ENCODE results near the gene EQTN. TPM values are rescaled to one million over a fixed set of nuclear protein-coding genes. Genes with fewer than 3 reads are reported as not detected.

The EQTN gene
- total RNA-seq, 4 donors from 2014 or later = 0.45 TPM; not detected in 3

- peaks cover 0 to 3% of the 10 kb centered on the region in 2 donors for H3K4me1 ChIP-seq
- intact Hi-C loops (cut with DNase I) = no loop called here
- H3K27ac ChIP-seq = no peak overlapping the region
- no peaks in the 10 kb centered on the region for H3K36me3 ChIP-seq
- no peak for DNase-seq
- 85 to 86% methylated on average over 3 of the region's 3 CpGs for WGBS, 2 donors
- no peaks in the 10 kb centered on the region for H3K9me3 ChIP-seq
- no peaks in the 10 kb centered on the region for H3K27me3 ChIP-seq
- TF ChIP-seq CTCF (IDR thresholded peaks at IDR 0.05) (no peak), POLR2A (IDR thresholded peaks at IDR 0.05) (no peak)
- H3K4me3 ChIP-seq (replicated peaks in 1 of 3) = no peak overlapping the region
These were observed 31.5 kb upstream of the EQTN start for GRCh38 chr9:27328483-27328882.

- no peak for TF ChIP-seq POLR2A (IDR thresholded peaks at IDR 0.05)
- no peak for TF ChIP-seq CTCF (IDR thresholded peaks at IDR 0.05)
- no peaks in the 10 kb centered on the region for H3K9me3 ChIP-seq
- no peaks in the 10 kb centered on the region for H3K27me3 ChIP-seq
- no peaks in the 10 kb centered on the region for H3K4me1 ChIP-seq
- H3K36me3 ChIP-seq = no peaks in the 10 kb centered on the region
- 92 to 95% methylated on average over 2 of the region's 2 CpGs for WGBS, 2 donors
- H3K4me3 ChIP-seq (replicated peaks in 1 of 3) = no peak overlapping the region
- DNase-seq = no peak
- intact Hi-C loops (cut with DNase I) = no loop called here
- no peak overlapping the region for H3K27ac ChIP-seq
These were observed 14.2 kb upstream of the EQTN start for GRCh38 chr9:27311184-27311583.

- TF ChIP-seq POLR2A (IDR thresholded peaks at IDR 0.05) = no peak
- no peak for TF ChIP-seq CTCF (IDR thresholded peaks at IDR 0.05)
- Histone ChIP-seq H3K9me3 (no peaks in the 10 kb centered on the region), H3K27ac (no peak overlapping the region), H3K4me3 (replicated peaks in 1 of 3) (no peak overlapping the region), H3K36me3 (no peaks in the 10 kb centered on the region), H3K4me1 (no peaks in the 10 kb centered on the region), H3K27me3 (no peaks in the 10 kb centered on the region)
- 59 to 76% methylated on average over 2 of the region's 2 CpGs for WGBS, 2 donors
- DNase-seq = no peak
- intact Hi-C loops (cut with DNase I) = no loop called here
These were observed 13.6 kb upstream of the EQTN start for GRCh38 chr9:27310582-27310981.

GRCh38 chr9:27308691-27309390 lies 11.9 kb upstream of the EQTN start:
- no peaks in the 10 kb centered on the region for H3K27me3 ChIP-seq
- H3K4me1 ChIP-seq = no peaks in the 10 kb centered on the region
- H3K36me3 ChIP-seq = no peaks in the 10 kb centered on the region
- H3K9me3 ChIP-seq = no peaks in the 10 kb centered on the region
- DNase-seq = no peak
- no peak overlapping the region for H3K27ac ChIP-seq
- intact Hi-C loops (cut with DNase I) = no loop called here
- WGBS, 2 donors = 81 to 87% methylated on average over 4 of the region's 4 CpGs
- no peak overlapping the region for H3K4me3 ChIP-seq (replicated peaks in 1 of 3)
- TF ChIP-seq CTCF (IDR thresholded peaks at IDR 0.05) = no peak

- DNase-seq = no peak
- H3K36me3 ChIP-seq = no peaks in the 10 kb centered on the region
- H3K4me3 ChIP-seq (replicated peaks in 1 of 3) = no peak overlapping the region
- H3K27ac ChIP-seq = no peak overlapping the region
- no peak for TF ChIP-seq POLR2A (IDR thresholded peaks at IDR 0.05)
- TF ChIP-seq CTCF (IDR thresholded peaks at IDR 0.05) = no peak
- 81 to 85% methylated on average over 1 of the region's 1 CpG for WGBS, 2 donors
- no peaks in the 10 kb centered on the region for H3K9me3 ChIP-seq
- H3K4me1 ChIP-seq = no peaks in the 10 kb centered on the region
- H3K27me3 ChIP-seq = no peaks in the 10 kb centered on the region
- intact Hi-C loops (cut with DNase I) = no loop called here
These were observed 7.6 kb upstream of the EQTN start for GRCh38 chr9:27304521-27304920.
